Chondrocyte (in vitro differentiated cells): ENCODE results near the gene SUSD4. TPM values are rescaled to one million over a fixed set of nuclear protein-coding genes. Genes with fewer than 3 reads are reported as not detected.

ENCODE experiments used
- DNase-seq: peaks from one replicate; pipeline ENCODE4 v3.0.0; 2021; ENCODE audit warnings: mixed read lengths, low spot score
- H3K27ac Mint-ChIP-seq: one replicate; pipeline ENCODE4 v1.8.0; 2021; ENCODE audit warnings: mild to moderate bottlenecking, moderate library complexity, mixed read lengths; ENCODE audit not compliant: unreplicated experiment
- H3K27me3 Mint-ChIP-seq: 2 replicates; pipeline ENCODE4 v1.8.0; 2021; ENCODE audit warnings: low read depth, mixed read lengths
- H3K36me3 Mint-ChIP-seq: 2 replicates; pipeline ENCODE4 v1.8.0; 2021; ENCODE audit warnings: low read depth, mixed read lengths
- H3K4me1 Mint-ChIP-seq: 2 replicates; pipeline ENCODE4 v1.8.0; 2021; ENCODE audit warnings: low read depth, mild to moderate bottlenecking, mixed read lengths
- H3K4me3 Mint-ChIP-seq: one replicate; pipeline ENCODE4 v1.8.0; 2021; ENCODE audit warnings: mild to moderate bottlenecking, moderate library complexity, mixed read lengths; ENCODE audit not compliant: unreplicated experiment
- H3K9me3 Mint-ChIP-seq: 2 replicates; pipeline ENCODE4 v1.8.0; 2021; ENCODE audit warnings: low read depth, mixed read lengths
- CTCF ChIP-seq: fragments of 200-600 bp; sonication (generic); IDR thresholded peaks from 2 replicates; pipeline ENCODE4 v1.5.0; 2021; ENCODE audit warnings: antibody characterized with exemption, mild to moderate bottlenecking, moderate library complexity
- total RNA-seq: library from RNA; stranded (reverse); gene quantifications from 3 replicates; pipeline ENCODE4 v1.2.1, GENCODE V29; 2021

Gene SUSD4
- total RNA-seq, 1 donor from 2014 or later: 0.42 TPM

- TF ChIP-seq CTCF: no peak
- peaks cover 3% of the 10 kb centered on the region for H3K4me1 Mint-ChIP-seq
- peaks cover 32% of the 10 kb centered on the region for H3K27me3 Mint-ChIP-seq
- H3K4me3 Mint-ChIP-seq: no peak overlapping the region
- no peak overlapping the region for H3K27ac Mint-ChIP-seq
- H3K36me3 Mint-ChIP-seq: no peaks in the 10 kb centered on the region
- no peak for DNase-seq
- no peaks in the 10 kb centered on the region for H3K9me3 Mint-ChIP-seq
Observed at GRCh38 chr1:223183268-223183862, 180.6 kb downstream of the SUSD4 start.

GRCh38 chr1:223180731-223181321 lies 183.2 kb downstream of the SUSD4 start:
- no peak overlapping the region for H3K4me3 Mint-ChIP-seq
- peaks cover 1% of the 10 kb centered on the region for H3K36me3 Mint-ChIP-seq
- H3K27me3 Mint-ChIP-seq: peaks cover 36% of the 10 kb centered on the region
- H3K27ac Mint-ChIP-seq: no peak overlapping the region
- H3K9me3 Mint-ChIP-seq: no peaks in the 10 kb centered on the region
- TF ChIP-seq CTCF: no peak
- DNase-seq: no peak
- H3K4me1 Mint-ChIP-seq: peaks cover 6% of the 10 kb centered on the region

- no peak overlapping the region for H3K27ac Mint-ChIP-seq
- H3K4me3 Mint-ChIP-seq: no peak overlapping the region
- TF ChIP-seq CTCF: no peak
- peaks cover 6% of the 10 kb centered on the region for H3K4me1 Mint-ChIP-seq
- DNase-seq: no peak
- no peaks in the 10 kb centered on the region for H3K9me3 Mint-ChIP-seq
- peaks cover 39% of the 10 kb centered on the region for H3K27me3 Mint-ChIP-seq
- peaks cover 1% of the 10 kb centered on the region for H3K36me3 Mint-ChIP-seq
Observed at GRCh38 chr1:223179786-223180185, 184.2 kb downstream of the SUSD4 start.

GRCh38 chr1:223179280-223179679 lies 184.7 kb downstream of the SUSD4 start:
- peaks cover 6% of the 10 kb centered on the region for H3K4me1 Mint-ChIP-seq
- H3K9me3 Mint-ChIP-seq: no peaks in the 10 kb centered on the region
- DNase-seq: no peak
- H3K27me3 Mint-ChIP-seq: peaks cover 38% of the 10 kb centered on the region
- TF ChIP-seq CTCF: no peak
- no peak overlapping the region for H3K27ac Mint-ChIP-seq
- peaks cover 1% of the 10 kb centered on the region for H3K36me3 Mint-ChIP-seq
- H3K4me3 Mint-ChIP-seq: no peak overlapping the region

- no peak for DNase-seq
- Mint-ChIP-seq H3K4me1 (peaks cover 6% of the 10 kb centered on the region), H3K4me3 (no peak overlapping the region), H3K36me3 (peaks cover 1% of the 10 kb centered on the region), H3K9me3 (no peaks in the 10 kb centered on the region), H3K27me3 (peaks cover 38% of the 10 kb centered on the region), H3K27ac (no peak overlapping the region)
- no peak for TF ChIP-seq CTCF
Observed at GRCh38 chr1:223177681-223178080, 186.3 kb downstream of the SUSD4 start.
